HCT116 (cell line): ENCODE results near the gene SPG7. TPM values are rescaled to one million over a fixed set of nuclear protein-coding genes. Genes with fewer than 3 reads are reported as not detected.

ENCODE experiments used
- ATAC-seq: fragments of 200-7000 bp; cut with Tn5 transposase; 2 replicates; pipeline ENCODE4 v1.9.1; 2020; ENCODE audit warnings: mild to moderate bottlenecking, moderate library complexity
- BruUV-seq: library from RNA; stranded (reverse); fragments of 400-500 nt; replicated peaks from 2 replicates; lab custom pipeline; 2021; lab: Mats Ljungman, UMichigan
- CTCF ChIA-PET: fragments of 300-600 bp; sonication (Branson Sonifier 250); formaldehyde crosslinking; loops from one replicate; lab custom pipeline; 2021; ENCODE audit warnings: antibody characterized with exemption; lab: Charles Lee
- POLR2A ChIA-PET: fragments of 300-600, 350-600 bp; sonication (Branson Sonifier 250); formaldehyde crosslinking; loops from one replicate; lab custom pipeline; 2021; ENCODE audit warnings: antibody characterized with exemption; lab: Charles Lee
- RAD21 ChIA-PET, 2 experiments: fragments of 300-600 bp; sonication (Branson Sonifier 250); formaldehyde crosslinking; loops; one replicate each; lab custom pipeline; 2023; ENCODE audit warnings: low total read pairs in 2 of 2; ENCODE audit not compliant: uncharacterized antibody in 2 of 2, unreplicated experiment in 2 of 2, low non-redundant PET in 1 of 2; lab: Charles Lee
- DNase-seq: peaks from one replicate; pipeline ENCODE4 v3.0.0-alpha.2; 2010; ENCODE audit warnings: low read depth, low spot score
- H2AFZ ChIP-seq: fragments of 200-600 bp; shearing (Covaris generic), sonication (generic); 2 replicates; pipeline ENCODE4 v1.6.1; 2017; ENCODE audit warnings: low read depth, mixed run types, mixed read lengths, antibody characterized with exemption, low read length; ENCODE audit not compliant: poor library complexity, severe bottlenecking
- H3K27ac ChIP-seq: 2 replicates; pipeline ENCODE4 v1.5.1; 2012; ENCODE audit warnings: low read depth, low read length
- H3K27me3 ChIP-seq: fragments of 200-600 bp; sonication (generic); 2 replicates; pipeline ENCODE4 v1.6.1; 2016; ENCODE audit warnings: mixed run types, low read length, mixed read lengths; ENCODE audit not compliant: insufficient read depth
- H3K36me3 ChIP-seq, 2 experiments: fragments of 200-500 bp in 1 of 2; fragments of 200-600 bp in 1 of 2; sonication (Bioruptor generic) in 1 of 2; sonication (generic) in 1 of 2; 2 replicates each; pipeline versions ENCODE4 v1.5.1 to v1.6.1; 2014 to 2016; ENCODE audit warnings: low read length in 2 of 2, inconsistent platforms in 1 of 2, mixed read lengths in 1 of 2, mixed run types in 1 of 2; ENCODE audit not compliant: insufficient read depth in 2 of 2, control insufficient read depth in 1 of 2
- H3K4me1 ChIP-seq, 2 experiments: fragments of 200-600 bp in 1 of 2; sonication (generic) in 1 of 2; 2 replicates each; pipeline versions ENCODE4 v1.5.1 to v1.6.1; 2012 to 2017; ENCODE audit warnings: low read length in 2 of 2, inconsistent platforms in 1 of 2, mild to moderate bottlenecking in 1 of 2, mixed read lengths in 1 of 2, mixed run types in 1 of 2, moderate library complexity in 1 of 2; ENCODE audit not compliant: insufficient read depth in 2 of 2, control insufficient read depth in 1 of 2
- H3K4me2 ChIP-seq: fragments of 200-600 bp; sonication (generic); 2 replicates; pipeline ENCODE4 v1.6.1; 2017; ENCODE audit warnings: mixed run types, low read length, mixed read lengths
- H3K4me3 ChIP-seq, 2 experiments: fragments of 200-600 bp in 1 of 2; sonication (generic) in 1 of 2; replicated peaks in 1 of 2; 2 replicates each; pipeline ENCODE4 v1.5.1; 2011 to 2016; ENCODE audit warnings: low read length in 2 of 2, control low read depth in 1 of 2, low read depth in 1 of 2, mild to moderate bottlenecking in 1 of 2, mixed read lengths in 1 of 2, mixed run types in 1 of 2
- H3K79me2 ChIP-seq: fragments of 200-600 bp; sonication (generic); 2 replicates; pipeline ENCODE4 v1.6.1; 2017; ENCODE audit warnings: mild to moderate bottlenecking, mixed run types, low read length, moderate library complexity, mixed read lengths; ENCODE audit not compliant: insufficient read depth
- H3K9ac ChIP-seq: fragments of 200-600 bp; sonication (generic); 2 replicates; pipeline ENCODE4 v1.6.1; 2016; ENCODE audit warnings: low read length, mixed read lengths
- H3K9me2 ChIP-seq: fragments of 200-600 bp; sonication (generic), shearing (Covaris generic); 2 replicates; pipeline ENCODE4 v1.6.1; 2017; ENCODE audit warnings: mixed run types, mild to moderate bottlenecking, moderate library complexity; ENCODE audit not compliant: insufficient read depth
- H3K9me3 ChIP-seq, 2 experiments: fragments of 200-500 bp in 1 of 2; fragments of 200-600 bp in 1 of 2; sonication (Bioruptor generic) in 1 of 2; sonication (generic) in 1 of 2; 2 replicates each; pipeline ENCODE4 v1.6.1; 2014 to 2017; ENCODE audit warnings: low read length in 2 of 2, mixed read lengths in 2 of 2, inconsistent platforms in 1 of 2, low read depth in 1 of 2, mild to moderate bottlenecking in 1 of 2, mixed run types in 1 of 2, moderate library complexity in 1 of 2; ENCODE audit not compliant: control insufficient read depth in 1 of 2, insufficient read depth in 1 of 2
- H4K20me1 ChIP-seq: fragments of 200-600 bp; sonication (generic), shearing (Covaris generic); 2 replicates; pipeline ENCODE4 v1.6.1; 2017; ENCODE audit warnings: mixed run types, mild to moderate bottlenecking, moderate library complexity; ENCODE audit not compliant: insufficient read depth
- CBX3 ChIP-seq: IDR thresholded peaks from 2 replicates; pipeline ENCODE4 v1.6.1; 2012; ENCODE audit warnings: low read depth
- FOSL1 ChIP-seq: IDR thresholded peaks from 2 replicates; pipeline ENCODE4 v1.6.1; 2012; ENCODE audit warnings: low read depth
- JUND ChIP-seq: IDR thresholded peaks from 2 replicates; pipeline ENCODE4 v1.6.1; 2012
- POLR2AphosphoS5 ChIP-seq: IDR thresholded peaks from 2 replicates; pipeline ENCODE4 v1.6.1; 2011; ENCODE audit warnings: mild to moderate bottlenecking, low read depth, low read length, moderate library complexity
- SIN3A ChIP-seq: IDR thresholded peaks from 2 replicates; pipeline ENCODE4 v1.6.1; 2012; ENCODE audit warnings: low read depth
- TCF7L2 ChIP-seq: IDR thresholded peaks from 2 replicates; pipeline ENCODE4 v1.7.0; 2011; ENCODE audit warnings: borderline replicate concordance, inconsistent platforms; ENCODE audit not compliant: insufficient read depth, insufficient read length; ENCODE audit errors: extremely low read depth
- ZFX ChIP-seq: fragments of 450-650 bp; IDR thresholded peaks from 2 replicates; pipeline ENCODE4 v1.6.1; 2017
- ZNF274 ChIP-seq: fragments of 200-500 bp; sonication (Bioruptor generic); IDR thresholded peaks from 2 replicates; pipeline ENCODE4 v1.6.1; 2014; ENCODE audit warnings: mild to moderate bottlenecking, low read depth, low read length, inconsistent platforms
- intact Hi-C: fragments of 100-400 bp; cut with micrococcal nuclease; formaldehyde crosslinking; loops from 2 replicates; pipeline ENCODE4 v1.10.0; 2022
- total RNA-seq: library from RNA; stranded (reverse); gene quantifications from one replicate; pipeline ENCODE4 v1.2.1, GENCODE V29; 2021; ENCODE audit not compliant: unreplicated experiment
- TF ChIP-seq, protein P1 (sequence below): IDR thresholded peaks from 2 replicates; pipeline ENCODE4 v1.6.1; 2012
- TF ChIP-seq, protein P2 (sequence below): IDR thresholded peaks from 2 replicates; pipeline ENCODE4 v1.6.1; 2012; ENCODE audit warnings: low read depth
- TF ChIP-seq, protein P3 (sequence below): IDR thresholded peaks from 2 replicates; pipeline ENCODE4 v1.6.1; 2011; ENCODE audit warnings: mild to moderate bottlenecking, low read length, moderate library complexity; ENCODE audit not compliant: insufficient replicate concordance; ENCODE audit errors: extremely low read depth
- TF ChIP-seq, protein P4 (sequence below), 3 experiments: fragments of 200-600 bp in 1 of 3; sonication (generic) in 1 of 3; IDR thresholded peaks in 2 of 3; conservative IDR thresholded peaks in 1 of 3; 2 replicates each; pipeline ENCODE4 v1.5.1; 2012 to 2017; ENCODE audit warnings: low read depth in 2 of 3, low read length in 2 of 3, antibody characterized with exemption in 1 of 3, borderline replicate concordance in 1 of 3, control low read depth in 1 of 3, mild to moderate bottlenecking in 1 of 3, mixed read lengths in 1 of 3, mixed run types in 1 of 3, moderate library complexity in 1 of 3; ENCODE audit not compliant: insufficient read depth in 1 of 3

SPG7 gene
- total RNA-seq, 1 experiment from 2014 or later = 116 TPM

DNA sequence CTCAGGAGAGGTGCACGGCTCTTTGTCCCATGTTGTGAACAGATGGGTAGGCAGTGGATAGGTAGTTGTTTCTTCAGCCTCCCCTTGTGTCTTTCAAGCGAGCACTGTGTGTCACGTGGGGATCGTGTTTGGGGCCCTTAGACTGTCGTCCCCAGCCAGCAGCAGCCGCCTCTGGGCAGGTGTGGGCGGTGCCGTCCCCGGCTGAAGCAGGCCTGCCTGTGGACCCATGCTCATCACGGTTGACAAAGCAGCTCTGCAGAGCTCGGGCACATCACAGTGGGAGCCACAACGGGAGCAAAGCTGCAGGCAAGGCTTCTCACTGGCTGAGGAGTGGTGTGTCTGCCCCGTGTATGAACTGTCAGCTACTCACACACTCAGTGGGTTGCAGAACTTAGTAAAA lies 47.6 kb downstream of the SPG7 start:
- Histone ChIP-seq H3K4me3 (no peak overlapping the region), H2AFZ (no peak overlapping the region), H3K4me1 (peaks cover 14 to 27% of the 10 kb centered on the region in 2 experiments), H3K9me3 (no peaks in the 10 kb centered on the region), H3K9me2 (no peaks in the 10 kb centered on the region), H3K4me2 (no peak overlapping the region), H4K20me1 (no peaks in the 10 kb centered on the region), H3K27me3 (no peaks in the 10 kb centered on the region), H3K79me2 (peaks cover 11% of the 10 kb centered on the region), H3K9ac (no peak overlapping the region), H3K36me3 (peaks cover 12 to 26% of the 10 kb centered on the region in 2 experiments; a peak in 3 of 4 replicates), H3K27ac (no peak overlapping the region)
- POLR2A ChIA-PET = no interaction called here
- BruUV-seq = no TSS peak
- RAD21 ChIA-PET = no interaction called here
- CTCF ChIA-PET = no interaction called here
- DNase-seq (no peak), ATAC-seq (no peak)
- intact Hi-C loops = loop anchor here (2.0 to 5.0 kb wide), 3 partner anchors 48 to 315 kb away; partner anchors contain the start of genes ANKRD11 and SPG7
- TF ChIP-seq JUND (no peak), ZNF274 (no peak), ZFX (no peak), POLR2AphosphoS5 (no peak), TCF7L2 (no peak), SIN3A (no peak), FOSL1 (no peak), CBX3 (no peak)
- TF ChIP-seq, protein P1, sequence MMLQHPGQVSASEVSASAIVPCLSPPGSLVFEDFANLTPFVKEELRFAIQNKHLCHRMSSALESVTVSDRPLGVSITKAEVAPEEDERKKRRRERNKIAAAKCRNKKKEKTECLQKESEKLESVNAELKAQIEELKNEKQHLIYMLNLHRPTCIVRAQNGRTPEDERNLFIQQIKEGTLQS = no peak
- TF ChIP-seq, protein P2, sequence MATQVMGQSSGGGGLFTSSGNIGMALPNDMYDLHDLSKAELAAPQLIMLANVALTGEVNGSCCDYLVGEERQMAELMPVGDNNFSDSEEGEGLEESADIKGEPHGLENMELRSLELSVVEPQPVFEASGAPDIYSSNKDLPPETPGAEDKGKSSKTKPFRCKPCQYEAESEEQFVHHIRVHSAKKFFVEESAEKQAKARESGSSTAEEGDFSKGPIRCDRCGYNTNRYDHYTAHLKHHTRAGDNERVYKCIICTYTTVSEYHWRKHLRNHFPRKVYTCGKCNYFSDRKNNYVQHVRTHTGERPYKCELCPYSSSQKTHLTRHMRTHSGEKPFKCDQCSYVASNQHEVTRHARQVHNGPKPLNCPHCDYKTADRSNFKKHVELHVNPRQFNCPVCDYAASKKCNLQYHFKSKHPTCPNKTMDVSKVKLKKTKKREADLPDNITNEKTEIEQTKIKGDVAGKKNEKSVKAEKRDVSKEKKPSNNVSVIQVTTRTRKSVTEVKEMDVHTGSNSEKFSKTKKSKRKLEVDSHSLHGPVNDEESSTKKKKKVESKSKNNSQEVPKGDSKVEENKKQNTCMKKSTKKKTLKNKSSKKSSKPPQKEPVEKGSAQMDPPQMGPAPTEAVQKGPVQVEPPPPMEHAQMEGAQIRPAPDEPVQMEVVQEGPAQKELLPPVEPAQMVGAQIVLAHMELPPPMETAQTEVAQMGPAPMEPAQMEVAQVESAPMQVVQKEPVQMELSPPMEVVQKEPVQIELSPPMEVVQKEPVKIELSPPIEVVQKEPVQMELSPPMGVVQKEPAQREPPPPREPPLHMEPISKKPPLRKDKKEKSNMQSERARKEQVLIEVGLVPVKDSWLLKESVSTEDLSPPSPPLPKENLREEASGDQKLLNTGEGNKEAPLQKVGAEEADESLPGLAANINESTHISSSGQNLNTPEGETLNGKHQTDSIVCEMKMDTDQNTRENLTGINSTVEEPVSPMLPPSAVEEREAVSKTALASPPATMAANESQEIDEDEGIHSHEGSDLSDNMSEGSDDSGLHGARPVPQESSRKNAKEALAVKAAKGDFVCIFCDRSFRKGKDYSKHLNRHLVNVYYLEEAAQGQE = no peak
- TF ChIP-seq, protein P3, sequence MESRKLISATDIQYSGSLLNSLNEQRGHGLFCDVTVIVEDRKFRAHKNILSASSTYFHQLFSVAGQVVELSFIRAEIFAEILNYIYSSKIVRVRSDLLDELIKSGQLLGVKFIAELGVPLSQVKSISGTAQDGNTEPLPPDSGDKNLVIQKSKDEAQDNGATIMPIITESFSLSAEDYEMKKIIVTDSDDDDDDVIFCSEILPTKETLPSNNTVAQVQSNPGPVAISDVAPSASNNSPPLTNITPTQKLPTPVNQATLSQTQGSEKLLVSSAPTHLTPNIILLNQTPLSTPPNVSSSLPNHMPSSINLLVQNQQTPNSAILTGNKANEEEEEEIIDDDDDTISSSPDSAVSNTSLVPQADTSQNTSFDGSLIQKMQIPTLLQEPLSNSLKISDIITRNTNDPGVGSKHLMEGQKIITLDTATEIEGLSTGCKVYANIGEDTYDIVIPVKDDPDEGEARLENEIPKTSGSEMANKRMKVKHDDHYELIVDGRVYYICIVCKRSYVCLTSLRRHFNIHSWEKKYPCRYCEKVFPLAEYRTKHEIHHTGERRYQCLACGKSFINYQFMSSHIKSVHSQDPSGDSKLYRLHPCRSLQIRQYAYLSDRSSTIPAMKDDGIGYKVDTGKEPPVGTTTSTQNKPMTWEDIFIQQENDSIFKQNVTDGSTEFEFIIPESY = no peak
- TF ChIP-seq, protein P4, sequence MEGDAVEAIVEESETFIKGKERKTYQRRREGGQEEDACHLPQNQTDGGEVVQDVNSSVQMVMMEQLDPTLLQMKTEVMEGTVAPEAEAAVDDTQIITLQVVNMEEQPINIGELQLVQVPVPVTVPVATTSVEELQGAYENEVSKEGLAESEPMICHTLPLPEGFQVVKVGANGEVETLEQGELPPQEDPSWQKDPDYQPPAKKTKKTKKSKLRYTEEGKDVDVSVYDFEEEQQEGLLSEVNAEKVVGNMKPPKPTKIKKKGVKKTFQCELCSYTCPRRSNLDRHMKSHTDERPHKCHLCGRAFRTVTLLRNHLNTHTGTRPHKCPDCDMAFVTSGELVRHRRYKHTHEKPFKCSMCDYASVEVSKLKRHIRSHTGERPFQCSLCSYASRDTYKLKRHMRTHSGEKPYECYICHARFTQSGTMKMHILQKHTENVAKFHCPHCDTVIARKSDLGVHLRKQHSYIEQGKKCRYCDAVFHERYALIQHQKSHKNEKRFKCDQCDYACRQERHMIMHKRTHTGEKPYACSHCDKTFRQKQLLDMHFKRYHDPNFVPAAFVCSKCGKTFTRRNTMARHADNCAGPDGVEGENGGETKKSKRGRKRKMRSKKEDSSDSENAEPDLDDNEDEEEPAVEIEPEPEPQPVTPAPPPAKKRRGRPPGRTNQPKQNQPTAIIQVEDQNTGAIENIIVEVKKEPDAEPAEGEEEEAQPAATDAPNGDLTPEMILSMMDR (IDR thresholded peaks at IDR 0.05 in 2 of 3, conservative IDR thresholded peaks at IDR 0.05 in 1 of 3; ENCODE audit: borderline replicate concordance in 1 of 3, insufficient read depth in 1 of 3, low read depth in 2 of 3, low read length in 2 of 3) = no peak
